ENCODE measurements around the gene SPOCD1.

DNA sequence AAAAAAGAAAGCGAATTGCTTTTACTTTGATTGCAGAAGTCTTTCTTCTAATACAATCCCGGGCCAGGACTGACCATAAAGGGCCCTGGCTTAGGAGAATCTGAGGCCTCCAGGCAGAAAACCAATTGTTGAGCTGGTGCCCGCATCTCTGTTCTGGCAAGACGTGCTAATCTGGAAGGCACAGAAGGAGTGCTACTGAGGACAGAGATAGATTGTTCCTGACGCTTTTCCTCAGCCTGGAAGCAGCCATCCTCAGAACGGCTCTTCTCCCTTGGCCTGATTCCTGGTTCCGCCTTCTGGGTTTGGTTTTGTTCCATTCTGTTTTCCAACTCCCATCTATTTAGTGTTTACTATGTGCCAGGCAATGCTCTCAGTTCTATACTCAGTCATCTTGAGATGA is 44.8 kb upstream of the SPOCD1 start:
- TF ChIP-seq CTCF (IDR thresholded peaks at IDR 0.05) (no peak), POLR2A (IDR thresholded peaks at IDR 0.05) (no peak), EP300 (IDR thresholded peaks at IDR 0.05) (no peak)

Data from tibial nerve (tissue), 4 donors.